ENCODE measurements around the gene FIBCD1.

FIBCD1 gene

GRCh38 chr9:130930804-130931349 lies 8.2 kb downstream of the FIBCD1 start:
- DNase-seq, result no peak
- peaks cover 53% of the 10 kb centered on the region for H3K27me3 Mint-ChIP-seq
- CTCF ChIA-PET, result no interaction called here
- H3K27ac Mint-ChIP-seq, result no peak overlapping the region
- no peaks in the 10 kb centered on the region for H3K36me3 Mint-ChIP-seq
- no peaks in the 10 kb centered on the region for H3K9me3 Mint-ChIP-seq
- H3K4me3 Mint-ChIP-seq, result no peak overlapping the region
- no peaks in the 10 kb centered on the region for H3K4me1 Mint-ChIP-seq

GRCh38 chr9:130930132-130930803 lies 8.8 kb downstream of the FIBCD1 start:
- H3K9me3 Mint-ChIP-seq, result no peaks in the 10 kb centered on the region
- H3K4me3 Mint-ChIP-seq, result no peak overlapping the region
- H3K4me1 Mint-ChIP-seq, result no peaks in the 10 kb centered on the region
- no peak overlapping the region for H3K27ac Mint-ChIP-seq
- no peak for DNase-seq
- H3K27me3 Mint-ChIP-seq, result peaks cover 52% of the 10 kb centered on the region
- CTCF ChIA-PET, result no interaction called here
- H3K36me3 Mint-ChIP-seq, result no peaks in the 10 kb centered on the region

GRCh38 chr9:130929571-130930038 lies 9.4 kb downstream of the FIBCD1 start:
- no peak for DNase-seq
- Mint-ChIP-seq H3K4me1 (no peaks in the 10 kb centered on the region), H3K27me3 (peaks cover 50% of the 10 kb centered on the region), H3K36me3 (no peaks in the 10 kb centered on the region), H3K9me3 (no peaks in the 10 kb centered on the region), H3K4me3 (no peak overlapping the region), H3K27ac (no peak overlapping the region)
- CTCF ChIA-PET, result no interaction called here

- Mint-ChIP-seq H3K4me3 (no peak overlapping the region), H3K27me3 (peaks cover 41% of the 10 kb centered on the region), H3K27ac (no peak overlapping the region), H3K9me3 (no peaks in the 10 kb centered on the region), H3K4me1 (no peaks in the 10 kb centered on the region), H3K36me3 (no peaks in the 10 kb centered on the region)
- DNase-seq, result no peak
- CTCF ChIA-PET, result interaction anchor here (1.1 kb wide), 1 partner anchor 11 kb away, joined by 3 read pairs; no protein-coding TSS in a partner anchor
Measured at GRCh38 chr9:130927995-130928900, 10.8 kb downstream of the FIBCD1 start.

- Mint-ChIP-seq H3K4me3 (no peak overlapping the region), H3K9me3 (no peaks in the 10 kb centered on the region), H3K27me3 (peaks cover 37% of the 10 kb centered on the region), H3K4me1 (no peaks in the 10 kb centered on the region), H3K27ac (no peak overlapping the region), H3K36me3 (no peaks in the 10 kb centered on the region)
- CTCF ChIA-PET, result no interaction called here
- no peak for DNase-seq
Measured at GRCh38 chr9:130927338-130927737, 11.7 kb downstream of the FIBCD1 start.

GRCh38 chr9:130925050-130925678 lies 13.9 kb downstream of the FIBCD1 start:
- DNase-seq, result no peak
- Mint-ChIP-seq H3K4me3 (no peak overlapping the region), H3K4me1 (no peaks in the 10 kb centered on the region), H3K27ac (no peak overlapping the region), H3K9me3 (no peaks in the 10 kb centered on the region), H3K36me3 (no peaks in the 10 kb centered on the region), H3K27me3 (peaks cover 24% of the 10 kb centered on the region)
- CTCF ChIA-PET, result interaction anchor here (0.7 kb wide), 1 partner anchor 56 kb away, joined by 4 read pairs; no protein-coding TSS in a partner anchor

- DNase-seq, result no peak
- Mint-ChIP-seq H3K4me1 (no peaks in the 10 kb centered on the region), H3K27ac (no peak overlapping the region), H3K27me3 (peaks cover 22% of the 10 kb centered on the region), H3K4me3 (no peak overlapping the region), H3K36me3 (no peaks in the 10 kb centered on the region), H3K9me3 (no peaks in the 10 kb centered on the region)
- CTCF ChIA-PET, result no interaction called here
Measured at GRCh38 chr9:130924448-130924788, 14.6 kb downstream of the FIBCD1 start.

GRCh38 chr9:130923611-130924447 lies 15.2 kb downstream of the FIBCD1 start:
- CTCF ChIA-PET, result no interaction called here
- H3K27me3 Mint-ChIP-seq, result peaks cover 24% of the 10 kb centered on the region
- H3K27ac Mint-ChIP-seq, result no peak overlapping the region
- no peak overlapping the region for H3K4me3 Mint-ChIP-seq
- H3K36me3 Mint-ChIP-seq, result no peaks in the 10 kb centered on the region
- no peaks in the 10 kb centered on the region for H3K4me1 Mint-ChIP-seq
- no peaks in the 10 kb centered on the region for H3K9me3 Mint-ChIP-seq
- DNase-seq, result no peak

GRCh38 chr9:130922893-130923610 lies 16.0 kb downstream of the FIBCD1 start:
- H3K4me3 Mint-ChIP-seq, result no peak overlapping the region
- H3K36me3 Mint-ChIP-seq, result no peaks in the 10 kb centered on the region
- no peaks in the 10 kb centered on the region for H3K4me1 Mint-ChIP-seq
- H3K27me3 Mint-ChIP-seq, result peaks cover 24% of the 10 kb centered on the region
- no peak overlapping the region for H3K27ac Mint-ChIP-seq
- no peak for DNase-seq
- no peaks in the 10 kb centered on the region for H3K9me3 Mint-ChIP-seq
- CTCF ChIA-PET, result no interaction called here

- H3K27me3 Mint-ChIP-seq, result peaks cover 24% of the 10 kb centered on the region
Measured at GRCh38 chr9:130921989-130922892, 16.8 kb downstream of the FIBCD1 start.

GRCh38 chr9:130921300-130921988 lies 17.6 kb downstream of the FIBCD1 start:
- no peak overlapping the region for H3K27ac Mint-ChIP-seq
- CTCF ChIA-PET, result no interaction called here
- H3K4me1 Mint-ChIP-seq, result no peaks in the 10 kb centered on the region
- peaks cover 24% of the 10 kb centered on the region for H3K27me3 Mint-ChIP-seq
- no peaks in the 10 kb centered on the region for H3K36me3 Mint-ChIP-seq
- H3K4me3 Mint-ChIP-seq, result no peak overlapping the region
- H3K9me3 Mint-ChIP-seq, result no peaks in the 10 kb centered on the region
- DNase-seq, result no peak

More at GRCh38 chr9:130921989-130922892, 16.8 kb downstream of the FIBCD1 start:
- no peak overlapping the region for H3K4me3 Mint-ChIP-seq
- H3K4me1 Mint-ChIP-seq, result no peaks in the 10 kb centered on the region
- CTCF ChIA-PET, result no interaction called here
- no peak for DNase-seq
- no peak overlapping the region for H3K27ac Mint-ChIP-seq
- H3K9me3 Mint-ChIP-seq, result no peaks in the 10 kb centered on the region
- no peaks in the 10 kb centered on the region for H3K36me3 Mint-ChIP-seq

GRCh38 chr9:130920762-130921299 lies 18.2 kb downstream of the FIBCD1 start:
- no peaks in the 10 kb centered on the region for H3K4me1 Mint-ChIP-seq
- no peak for DNase-seq
- CTCF ChIA-PET, result no interaction called here
- no peak overlapping the region for H3K27ac Mint-ChIP-seq
- H3K36me3 Mint-ChIP-seq, result no peaks in the 10 kb centered on the region
- H3K9me3 Mint-ChIP-seq, result no peaks in the 10 kb centered on the region
- H3K27me3 Mint-ChIP-seq, result peaks cover 22% of the 10 kb centered on the region
- H3K4me3 Mint-ChIP-seq, result no peak overlapping the region
